Measurements from ENCODE around the gene SEL1L3.

GRCh38 chr4:25862411-25863346 is at the start of gene SEL1L3:
- no peak for TF ChIP-seq CTCF (IDR thresholded peaks at IDR 0.05)
- TF ChIP-seq POLR2A (IDR thresholded peaks at IDR 0.05) = no peak
- no peak for TF ChIP-seq POLR2AphosphoS5 (IDR thresholded peaks at IDR 0.05)

Data from stomach (tissue), 4 donors.